Erythroblast (primary cell): ENCODE measurements around the gene SPG21.

ENCODE experiments used
- GATA1 ChIP-seq: IDR thresholded peaks from 2 replicates; pipeline ENCODE4 v1.6.1; 2011; ENCODE audit warnings: low read depth, mild to moderate bottlenecking, control low read depth, low read length, moderate library complexity
- POLR2A ChIP-seq: IDR thresholded peaks from 2 replicates; pipeline ENCODE4 v1.6.1; 2011; ENCODE audit warnings: mild to moderate bottlenecking, low read length

- TF ChIP-seq POLR2A (no peak), GATA1 (no peak)
These were observed 42.5 kb downstream of the SPG21 start for GRCh38 chr15:64947211-64947610.
